G401.6 (cell line): ENCODE measurements around the gene HRAS.

ENCODE experiments used
- FAIRE-seq: peaks from 2 replicates; lab custom pipeline; 2012; peaks lifted over from hg19 to GRCh38; lab: Jason Lieb, UNC

The HRAS gene

GRCh38 chr11:507727-508515 is 27.5 kb downstream of the HRAS start:
- FAIRE-seq: no peak

- FAIRE-seq: no peak
Measured at GRCh38 chr11:506995-507726, 28.2 kb downstream of the HRAS start, which contains the start of gene RNH1. Gene RNH1 (minus strand): TSS chr11:507242. CDS start chr11:502162, 5,080 bp downstream.

- peak; percentile 30 for FAIRE-seq
Measured at GRCh38 chr11:506238-506994, 29.0 kb downstream of the HRAS start.

GRCh38 chr11:504994-505344 is 30.4 kb downstream of the HRAS start:
- no peak for FAIRE-seq

GRCh38 chr11:504053-504993 is 31.1 kb downstream of the HRAS start:
- no peak for FAIRE-seq

- FAIRE-seq: no peak
Measured at GRCh38 chr11:503179-503981, 32.0 kb downstream of the HRAS start.

- FAIRE-seq: no peak
Measured at GRCh38 chr11:502288-503178, 32.8 kb downstream of the HRAS start.

GRCh38 chr11:501683-502287 is 33.6 kb downstream of the HRAS start:
- FAIRE-seq: no peak

GRCh38 chr11:501001-501682 is 34.2 kb downstream of the HRAS start:
- FAIRE-seq: no peak

GRCh38 chr11:499201-500076 is 35.9 kb downstream of the HRAS start:
- no peak for FAIRE-seq

GRCh38 chr11:498297-499181 is 36.8 kb downstream of the HRAS start:
- no peak for FAIRE-seq

GRCh38 chr11:497565-498296 is 37.6 kb downstream of the HRAS start:
- no peak for FAIRE-seq

- no peak for FAIRE-seq
Measured at GRCh38 chr11:496834-497564, 38.4 kb downstream of the HRAS start.

- no peak for FAIRE-seq
Measured at GRCh38 chr11:495537-495931, 39.8 kb downstream of the HRAS start.

- no peak for FAIRE-seq
Measured at GRCh38 chr11:494761-495536, 40.4 kb downstream of the HRAS start.
